H1 (cell line): Measurements from ENCODE around the gene DSG4. TPM values are rescaled to one million over a fixed set of nuclear protein-coding genes. Genes with fewer than 3 reads are reported as not detected.

ENCODE experiments used
- BACH1 ChIP-seq: IDR thresholded peaks from 2 replicates; pipeline ENCODE4 v1.6.1; 2012; ENCODE audit warnings: low read length, improper control_type of control experiment
- CBX8 ChIP-seq: fragments of 300-800, 300-1000 bp; sonication (generic); IDR thresholded peaks from 2 replicates; pipeline ENCODE4 v1.7.1; 2016; ENCODE audit warnings: low read depth, low read length, borderline replicate concordance
- EP300 ChIP-seq, 2 experiments: IDR thresholded peaks; 1 replicate in 1 of 2; 2 replicates in 1 of 2; pipeline ENCODE4 v1.6.1; 2011 to 2012; ENCODE audit warnings: low read depth in 2 of 2, low read length in 2 of 2, mild to moderate bottlenecking in 2 of 2, borderline replicate concordance in 1 of 2, inconsistent platforms in 1 of 2, moderate library complexity in 1 of 2
- HDAC6 ChIP-seq: IDR thresholded peaks from one replicate; pipeline ENCODE4 v1.7.1; 2012; ENCODE audit warnings: low read depth, mild to moderate bottlenecking, inconsistent platforms, low read length, moderate library complexity
- JUN ChIP-seq: IDR thresholded peaks from 2 replicates; pipeline ENCODE4 v1.6.1; 2011; ENCODE audit warnings: low read depth, mild to moderate bottlenecking, improper control_type of control experiment, low read length
- NRF1 ChIP-seq: IDR thresholded peaks from 2 replicates; pipeline ENCODE4 v1.6.1; 2011; ENCODE audit warnings: mild to moderate bottlenecking, low read depth, low read length, improper control_type of control experiment
- SP1 ChIP-seq: IDR thresholded peaks from 2 replicates; pipeline ENCODE4 v1.6.1; 2011; ENCODE audit warnings: low read depth, low read length
- SP2 ChIP-seq: IDR thresholded peaks from 2 replicates; pipeline ENCODE4 v1.6.1; 2012; ENCODE audit warnings: mild to moderate bottlenecking, low read length, inconsistent platforms
- YY1 ChIP-seq: IDR thresholded peaks from 2 replicates; pipeline ENCODE4 v1.6.1; 2011; ENCODE audit warnings: low read depth, mild to moderate bottlenecking, low read length
- polyA plus RNA-seq, 7 experiments: library from polyadenylated mRNA; depleted of rRNA in 3 of 7; stranded (reverse) in 5 of 7; unstranded in 2 of 7; fragments of >200 nt in 5 of 7; fragments of 200-250 nt in 2 of 7; gene quantifications; 1 replicate in 5 of 7; 2 replicates in 1 of 7; 4 replicates in 1 of 7; pipeline versions ENCODE4 v1.2.1 to v1.2.3, GENCODE V29; 2011 to 2013; ENCODE audit warnings: missing spikeins in 2 of 7, mixed read lengths in 2 of 7
- total RNA-seq: library from RNA; stranded (reverse); fragmentation: NEBNext Ultra II Directional; extraction: Animal tissue kit (Norgen Biotek cat#: 25700); gene quantifications from 2 replicates; pipeline ENCODE4 v1.2.1, GENCODE V29; 2021
- TF ChIP-seq, protein P1 (sequence below): fragments of 300-600 bp; sonication (generic); IDR thresholded peaks from 2 replicates; pipeline ENCODE4 v1.7.1; 2012; ENCODE audit warnings: low read length, moderate library complexity, mild to moderate bottlenecking, inconsistent platforms; ENCODE audit not compliant: insufficient replicate concordance
- TF ChIP-seq, protein P2 (sequence below): IDR thresholded peaks from 2 replicates; pipeline ENCODE4 v1.6.1; 2012; ENCODE audit warnings: inconsistent platforms

DSG4 gene
- total and polyA plus RNA-seq, 2 of the 8 experiments (the other 6 are each of a cell fraction or from before 2014, with no cell fraction given) = not detected

DNA sequence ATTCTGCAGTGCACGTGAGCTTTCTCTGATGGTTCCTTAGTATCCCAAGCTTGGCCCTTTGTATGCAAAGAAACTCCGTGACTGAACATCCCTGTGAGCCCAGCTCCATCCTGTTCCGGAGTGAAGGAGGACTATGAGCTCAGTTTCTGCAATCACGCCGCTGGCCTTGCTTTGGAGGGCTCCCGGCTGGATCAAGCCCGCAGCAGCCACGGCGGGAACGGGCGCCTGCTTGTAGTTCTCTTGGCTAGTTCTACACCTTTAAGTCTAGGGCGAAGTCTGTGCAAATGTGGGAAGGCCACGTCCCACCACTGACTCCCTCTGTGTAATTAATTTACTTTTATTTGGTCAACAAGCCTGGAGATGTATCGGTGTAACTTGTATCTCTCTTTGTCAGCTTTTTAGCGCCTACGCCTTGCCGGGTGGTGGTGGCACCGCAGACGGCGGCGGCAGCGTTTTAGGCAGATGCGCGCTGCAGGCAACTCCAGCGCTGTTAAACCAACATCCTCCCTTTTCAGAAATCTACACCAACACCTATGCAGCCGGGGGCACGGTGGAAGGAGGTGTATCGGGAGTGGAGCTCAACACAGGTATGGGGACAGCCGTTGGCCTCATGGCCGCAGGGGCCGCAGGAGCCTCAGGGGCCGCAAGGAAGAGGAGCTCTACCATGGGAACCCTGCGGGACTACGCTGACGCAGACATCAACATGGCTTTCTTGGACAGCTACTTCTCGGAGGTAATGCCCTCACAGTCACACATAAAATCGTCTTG is 34.3 kb downstream of the DSG4 start (continued):
- TF ChIP-seq, protein P1, sequence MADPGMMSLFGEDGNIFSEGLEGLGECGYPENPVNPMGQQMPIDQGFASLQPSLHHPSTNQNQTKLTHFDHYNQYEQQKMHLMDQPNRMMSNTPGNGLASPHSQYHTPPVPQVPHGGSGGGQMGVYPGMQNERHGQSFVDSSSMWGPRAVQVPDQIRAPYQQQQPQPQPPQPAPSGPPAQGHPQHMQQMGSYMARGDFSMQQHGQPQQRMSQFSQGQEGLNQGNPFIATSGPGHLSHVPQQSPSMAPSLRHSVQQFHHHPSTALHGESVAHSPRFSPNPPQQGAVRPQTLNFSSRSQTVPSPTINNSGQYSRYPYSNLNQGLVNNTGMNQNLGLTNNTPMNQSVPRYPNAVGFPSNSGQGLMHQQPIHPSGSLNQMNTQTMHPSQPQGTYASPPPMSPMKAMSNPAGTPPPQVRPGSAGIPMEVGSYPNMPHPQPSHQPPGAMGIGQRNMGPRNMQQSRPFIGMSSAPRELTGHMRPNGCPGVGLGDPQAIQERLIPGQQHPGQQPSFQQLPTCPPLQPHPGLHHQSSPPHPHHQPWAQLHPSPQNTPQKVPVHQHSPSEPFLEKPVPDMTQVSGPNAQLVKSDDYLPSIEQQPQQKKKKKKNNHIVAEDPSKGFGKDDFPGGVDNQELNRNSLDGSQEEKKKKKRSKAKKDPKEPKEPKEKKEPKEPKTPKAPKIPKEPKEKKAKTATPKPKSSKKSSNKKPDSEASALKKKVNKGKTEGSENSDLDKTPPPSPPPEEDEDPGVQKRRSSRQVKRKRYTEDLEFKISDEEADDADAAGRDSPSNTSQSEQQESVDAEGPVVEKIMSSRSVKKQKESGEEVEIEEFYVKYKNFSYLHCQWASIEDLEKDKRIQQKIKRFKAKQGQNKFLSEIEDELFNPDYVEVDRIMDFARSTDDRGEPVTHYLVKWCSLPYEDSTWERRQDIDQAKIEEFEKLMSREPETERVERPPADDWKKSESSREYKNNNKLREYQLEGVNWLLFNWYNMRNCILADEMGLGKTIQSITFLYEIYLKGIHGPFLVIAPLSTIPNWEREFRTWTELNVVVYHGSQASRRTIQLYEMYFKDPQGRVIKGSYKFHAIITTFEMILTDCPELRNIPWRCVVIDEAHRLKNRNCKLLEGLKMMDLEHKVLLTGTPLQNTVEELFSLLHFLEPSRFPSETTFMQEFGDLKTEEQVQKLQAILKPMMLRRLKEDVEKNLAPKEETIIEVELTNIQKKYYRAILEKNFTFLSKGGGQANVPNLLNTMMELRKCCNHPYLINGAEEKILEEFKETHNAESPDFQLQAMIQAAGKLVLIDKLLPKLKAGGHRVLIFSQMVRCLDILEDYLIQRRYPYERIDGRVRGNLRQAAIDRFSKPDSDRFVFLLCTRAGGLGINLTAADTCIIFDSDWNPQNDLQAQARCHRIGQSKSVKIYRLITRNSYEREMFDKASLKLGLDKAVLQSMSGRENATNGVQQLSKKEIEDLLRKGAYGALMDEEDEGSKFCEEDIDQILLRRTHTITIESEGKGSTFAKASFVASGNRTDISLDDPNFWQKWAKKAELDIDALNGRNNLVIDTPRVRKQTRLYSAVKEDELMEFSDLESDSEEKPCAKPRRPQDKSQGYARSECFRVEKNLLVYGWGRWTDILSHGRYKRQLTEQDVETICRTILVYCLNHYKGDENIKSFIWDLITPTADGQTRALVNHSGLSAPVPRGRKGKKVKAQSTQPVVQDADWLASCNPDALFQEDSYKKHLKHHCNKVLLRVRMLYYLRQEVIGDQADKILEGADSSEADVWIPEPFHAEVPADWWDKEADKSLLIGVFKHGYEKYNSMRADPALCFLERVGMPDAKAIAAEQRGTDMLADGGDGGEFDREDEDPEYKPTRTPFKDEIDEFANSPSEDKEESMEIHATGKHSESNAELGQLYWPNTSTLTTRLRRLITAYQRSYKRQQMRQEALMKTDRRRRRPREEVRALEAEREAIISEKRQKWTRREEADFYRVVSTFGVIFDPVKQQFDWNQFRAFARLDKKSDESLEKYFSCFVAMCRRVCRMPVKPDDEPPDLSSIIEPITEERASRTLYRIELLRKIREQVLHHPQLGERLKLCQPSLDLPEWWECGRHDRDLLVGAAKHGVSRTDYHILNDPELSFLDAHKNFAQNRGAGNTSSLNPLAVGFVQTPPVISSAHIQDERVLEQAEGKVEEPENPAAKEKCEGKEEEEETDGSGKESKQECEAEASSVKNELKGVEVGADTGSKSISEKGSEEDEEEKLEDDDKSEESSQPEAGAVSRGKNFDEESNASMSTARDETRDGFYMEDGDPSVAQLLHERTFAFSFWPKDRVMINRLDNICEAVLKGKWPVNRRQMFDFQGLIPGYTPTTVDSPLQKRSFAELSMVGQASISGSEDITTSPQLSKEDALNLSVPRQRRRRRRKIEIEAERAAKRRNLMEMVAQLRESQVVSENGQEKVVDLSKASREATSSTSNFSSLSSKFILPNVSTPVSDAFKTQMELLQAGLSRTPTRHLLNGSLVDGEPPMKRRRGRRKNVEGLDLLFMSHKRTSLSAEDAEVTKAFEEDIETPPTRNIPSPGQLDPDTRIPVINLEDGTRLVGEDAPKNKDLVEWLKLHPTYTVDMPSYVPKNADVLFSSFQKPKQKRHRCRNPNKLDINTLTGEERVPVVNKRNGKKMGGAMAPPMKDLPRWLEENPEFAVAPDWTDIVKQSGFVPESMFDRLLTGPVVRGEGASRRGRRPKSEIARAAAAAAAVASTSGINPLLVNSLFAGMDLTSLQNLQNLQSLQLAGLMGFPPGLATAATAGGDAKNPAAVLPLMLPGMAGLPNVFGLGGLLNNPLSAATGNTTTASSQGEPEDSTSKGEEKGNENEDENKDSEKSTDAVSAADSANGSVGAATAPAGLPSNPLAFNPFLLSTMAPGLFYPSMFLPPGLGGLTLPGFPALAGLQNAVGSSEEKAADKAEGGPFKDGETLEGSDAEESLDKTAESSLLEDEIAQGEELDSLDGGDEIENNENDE = no peak
- TF ChIP-seq HDAC6 (no peak), NRF1 (no peak), YY1 (no peak), BACH1 (no peak), SP2 (no peak), CBX8 (no peak), JUN (no peak), SP1 (no peak), EP300 (IDR thresholded peaks at IDR 0.05; ENCODE audit: borderline replicate concordance in 1 of 2, low read depth in 2 of 2, low read length in 2 of 2) (no peak)
- TF ChIP-seq, protein P2, sequence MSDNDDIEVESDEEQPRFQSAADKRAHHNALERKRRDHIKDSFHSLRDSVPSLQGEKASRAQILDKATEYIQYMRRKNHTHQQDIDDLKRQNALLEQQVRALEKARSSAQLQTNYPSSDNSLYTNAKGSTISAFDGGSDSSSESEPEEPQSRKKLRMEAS = no peak
